ENCODE measurements around the gene ZFYVE27.
A peak's percentile ranks its signal among the peaks of the same experiment; 100 is the strongest.

Gene ZFYVE27

DNA sequence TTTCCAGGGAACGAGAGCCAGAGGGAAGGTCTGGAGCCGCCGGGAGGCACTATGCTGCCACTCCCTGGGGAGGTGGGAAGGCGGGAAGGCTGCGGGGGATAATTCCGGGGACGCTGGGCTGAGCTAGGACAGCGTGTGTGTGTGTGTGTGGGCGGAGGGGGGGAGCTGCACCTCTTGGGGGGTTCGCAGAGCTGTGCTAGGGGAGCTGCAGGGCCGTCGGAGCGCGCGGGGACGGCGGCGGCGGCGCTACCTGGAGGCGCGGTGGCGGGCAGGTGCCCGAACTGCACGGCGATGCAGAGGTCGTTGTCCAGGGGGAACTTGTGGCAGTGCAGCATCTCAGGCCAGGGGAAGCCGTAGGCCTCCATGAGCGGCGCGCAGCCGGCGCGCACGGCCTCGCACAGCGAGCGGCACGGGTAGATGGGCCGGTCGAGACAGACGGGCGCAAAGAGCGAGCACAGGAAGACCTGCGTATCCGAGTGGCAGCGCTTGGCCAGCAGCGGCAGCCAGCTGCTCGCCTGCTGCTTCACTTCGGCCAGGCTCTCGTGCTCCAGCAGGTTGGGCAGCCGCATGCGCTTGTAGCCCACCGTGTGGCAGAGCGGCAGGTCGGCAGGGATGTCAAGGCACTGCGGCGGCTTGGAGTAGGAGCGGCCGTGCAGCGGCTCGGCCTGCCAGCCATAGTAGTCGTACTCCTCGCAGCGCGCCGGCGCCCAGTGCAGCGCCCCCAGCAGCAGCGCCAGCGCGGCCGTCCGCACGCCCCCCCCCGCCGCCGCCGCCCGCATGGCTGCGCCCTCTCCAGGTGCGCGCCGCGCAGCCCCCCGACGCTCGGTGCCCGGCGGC is 34.3 kb downstream of the ZFYVE27 start:
- DNase-seq (ENCODE audit: low spot score), result peak; percentile 74

DNA sequence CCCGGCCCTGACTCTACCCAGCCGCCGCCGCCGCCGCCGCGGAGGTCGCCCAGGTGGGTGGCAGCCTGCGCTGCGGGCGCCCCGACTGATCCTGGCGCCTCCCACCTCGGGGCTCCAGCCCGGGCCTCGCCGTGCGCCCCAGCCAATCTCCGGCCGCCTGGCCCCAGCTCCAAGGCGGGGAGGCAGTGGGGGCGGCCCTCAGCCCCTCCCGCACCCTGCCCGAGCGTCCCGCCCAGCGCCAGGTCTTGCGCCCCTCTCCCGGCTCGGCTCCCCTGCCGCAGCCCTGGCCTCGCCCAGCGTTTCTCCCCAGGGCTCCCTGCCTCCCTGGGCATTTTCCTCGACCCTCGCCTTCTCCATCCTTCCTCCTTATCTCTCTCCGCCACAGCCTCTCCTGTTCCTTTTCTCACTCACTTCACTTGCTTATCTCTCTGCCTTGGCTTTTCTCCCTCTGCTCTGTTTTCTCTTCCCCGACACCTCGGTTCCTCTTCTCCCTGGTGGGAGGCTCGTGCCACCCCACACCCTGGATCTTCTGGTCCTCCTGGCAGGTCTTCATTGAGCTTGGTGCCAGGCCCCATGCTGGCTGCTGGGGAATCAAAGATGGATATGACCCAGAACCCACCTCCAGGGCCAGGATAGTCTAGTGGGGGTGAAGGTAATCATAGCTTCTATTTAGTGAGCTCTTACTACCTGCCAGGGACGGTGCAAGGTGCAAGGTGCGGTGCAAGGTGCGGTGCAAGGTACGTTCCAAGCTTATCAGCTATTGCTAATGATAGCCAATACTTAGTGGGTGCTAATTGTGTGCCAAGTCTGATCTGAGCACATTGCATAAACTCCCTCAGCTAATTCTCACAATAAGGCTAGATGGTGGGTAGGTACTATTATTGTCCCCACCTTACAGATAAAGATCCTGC is 35.2 kb downstream of the ZFYVE27 start, which contains the start of gene SFRP5:
SFRP5 (minus strand) TSS at position 87 of the 911 bp plus-strand sequence. CDS start 166 bp downstream, outside the sequence.
- peak; percentile 53 for DNase-seq (ENCODE audit: low spot score)

DNA sequence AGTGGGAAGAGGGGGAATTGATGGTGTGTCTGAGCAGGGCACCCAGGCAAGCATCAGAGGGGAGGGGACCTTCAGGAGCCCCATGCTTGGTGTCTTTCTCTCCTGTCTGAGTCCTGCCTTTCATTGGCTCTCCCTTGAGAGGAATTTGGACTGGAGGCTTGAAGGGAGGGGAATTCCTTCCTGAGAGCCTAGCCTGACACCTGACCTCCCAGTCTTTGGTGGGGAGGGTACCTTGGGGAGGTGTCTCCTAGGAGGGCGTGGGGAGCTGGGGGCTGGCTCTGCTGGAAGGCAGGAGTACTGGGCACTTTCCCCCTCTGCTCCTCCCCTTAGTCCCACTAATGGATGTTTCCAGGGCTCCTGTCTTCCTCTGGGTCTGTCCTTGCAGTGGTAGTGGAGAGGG is 36.2 kb downstream of the ZFYVE27 start:
- DNase-seq (ENCODE audit: low spot score), result no peak

GRCh38 chr10:97774811-97775294 is 37.9 kb downstream of the ZFYVE27 start:
- no peak for DNase-seq (ENCODE audit: low spot score)

DNA sequence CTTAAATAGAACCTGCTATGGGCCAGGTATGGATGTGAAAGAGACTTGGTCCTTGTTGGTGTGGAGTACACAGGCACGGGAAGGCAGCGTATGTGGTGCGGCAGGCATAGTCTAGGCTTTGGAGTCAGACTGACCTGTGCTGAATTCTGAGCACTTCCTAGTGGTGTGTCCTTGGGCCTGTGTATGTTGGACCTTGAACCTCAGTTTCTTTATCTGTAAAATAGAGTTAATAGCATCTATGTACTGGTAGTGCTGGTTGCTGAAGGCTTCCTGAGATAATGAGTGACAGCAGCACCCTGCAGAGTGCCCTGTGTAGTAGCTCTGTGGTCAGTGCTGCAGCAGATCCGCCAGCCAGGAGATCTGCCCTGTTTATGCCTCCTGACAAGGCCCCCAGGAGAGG is 40.2 kb downstream of the ZFYVE27 start:
- DNase-seq (ENCODE audit: low spot score), result no peak

DNA sequence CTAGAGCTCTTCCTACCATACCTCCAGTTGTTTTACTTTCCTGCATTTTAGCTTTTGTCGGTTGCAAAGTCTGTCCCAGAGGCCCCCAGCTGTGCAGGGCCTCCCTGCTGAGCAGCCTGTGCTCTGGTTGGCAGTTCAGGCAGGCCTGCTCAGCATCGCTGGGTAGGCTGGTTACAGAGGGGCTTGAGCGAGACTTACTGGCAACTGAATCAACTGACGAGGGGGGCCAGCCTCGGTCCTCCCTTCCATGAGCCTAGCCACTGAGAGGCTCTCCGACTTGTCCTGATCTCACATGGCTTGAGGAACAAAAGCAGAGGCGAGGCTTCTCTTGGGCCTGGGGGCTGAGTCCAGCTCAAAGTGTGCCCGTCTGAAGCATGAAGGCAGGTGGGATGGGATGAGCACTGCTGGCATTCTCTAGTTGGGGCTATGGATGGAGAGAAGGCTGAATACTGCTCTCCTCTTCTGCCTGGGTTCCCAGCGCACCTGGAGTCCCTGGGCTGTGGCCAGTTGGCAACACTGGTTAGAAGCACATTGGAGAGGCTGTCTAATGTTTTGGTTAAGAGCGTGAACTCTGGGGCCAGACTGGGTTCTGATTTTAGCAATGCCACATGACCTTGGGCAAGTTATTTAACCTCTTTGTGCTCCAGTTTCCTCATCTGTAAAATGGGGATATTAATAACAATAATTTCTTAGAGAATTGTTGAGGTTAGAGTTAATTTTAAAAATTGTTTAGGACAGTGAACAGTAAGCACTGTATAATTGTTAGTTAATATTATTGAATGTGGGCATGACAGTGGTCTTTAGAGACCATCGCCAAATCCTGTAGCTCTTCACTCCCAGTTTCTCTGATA is 41.7 kb downstream of the ZFYVE27 start:
- no peak for DNase-seq (ENCODE audit: low spot score)

- no peak for DNase-seq (ENCODE audit: low spot score)
Observed at GRCh38 chr10:97779492-97779891, 42.6 kb downstream of the ZFYVE27 start.

DNA sequence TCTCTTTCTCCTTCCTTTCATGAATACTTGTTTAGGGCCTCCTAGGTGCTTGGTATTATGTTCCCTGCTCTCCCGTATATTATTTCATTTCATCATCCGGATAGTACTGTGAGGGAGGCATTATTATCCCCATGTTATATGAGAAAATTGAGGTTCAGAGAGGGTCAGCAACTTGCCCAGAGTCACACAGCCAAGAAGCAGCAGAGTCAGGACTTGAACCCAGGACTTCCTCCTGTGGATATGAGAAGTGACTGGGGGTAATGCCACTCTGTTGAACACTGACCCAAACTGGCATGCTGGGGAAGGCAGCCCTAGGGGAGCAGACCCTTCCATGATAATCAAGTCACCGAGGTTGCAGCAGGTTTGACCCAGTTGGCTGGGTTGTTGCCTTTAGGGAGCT is 43.0 kb downstream of the ZFYVE27 start:
- no peak for DNase-seq (ENCODE audit: low spot score)

DNA sequence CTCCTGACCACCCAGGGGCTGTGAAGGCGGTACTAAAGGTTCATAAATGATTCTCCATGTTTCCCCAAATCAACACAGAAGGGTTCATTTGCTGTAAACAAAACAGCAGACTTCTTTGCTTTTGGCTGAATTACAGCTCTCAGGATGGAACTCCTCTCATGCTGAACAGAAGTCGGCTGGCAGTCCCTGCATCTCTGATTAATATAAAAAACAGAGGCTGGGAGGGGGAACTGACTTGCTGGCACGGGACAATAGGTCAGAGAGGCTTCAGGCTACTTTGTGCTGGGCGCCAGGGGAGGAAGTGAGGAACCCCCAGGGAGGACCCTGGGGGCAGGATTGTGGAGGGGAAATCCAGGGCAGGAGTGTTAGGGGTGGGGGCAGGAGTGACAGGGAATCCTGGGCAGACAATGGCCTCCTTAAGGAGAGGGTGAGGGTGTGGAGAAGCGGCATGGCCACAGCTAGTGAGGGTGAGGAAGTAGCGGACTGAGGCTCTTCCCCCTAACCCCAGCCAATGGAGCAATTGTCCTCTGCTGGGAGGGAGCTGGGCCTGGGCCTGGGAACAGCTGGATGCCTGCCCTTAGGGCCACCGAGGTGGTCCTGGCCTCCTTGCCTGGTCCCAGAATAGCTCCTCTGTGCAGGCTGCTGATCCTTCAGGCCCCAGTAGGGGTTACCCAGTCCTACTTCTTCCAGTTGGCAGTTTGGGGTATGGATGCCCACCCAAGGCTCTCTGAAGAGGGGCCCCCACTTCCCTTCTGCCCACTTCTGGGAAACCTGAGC is 44.1 kb downstream of the ZFYVE27 start:
- no peak for DNase-seq (ENCODE audit: low spot score)

GRCh38 chr10:97781618-97782331 is 44.8 kb downstream of the ZFYVE27 start:
- DNase-seq (ENCODE audit: low spot score), result no peak

DNA sequence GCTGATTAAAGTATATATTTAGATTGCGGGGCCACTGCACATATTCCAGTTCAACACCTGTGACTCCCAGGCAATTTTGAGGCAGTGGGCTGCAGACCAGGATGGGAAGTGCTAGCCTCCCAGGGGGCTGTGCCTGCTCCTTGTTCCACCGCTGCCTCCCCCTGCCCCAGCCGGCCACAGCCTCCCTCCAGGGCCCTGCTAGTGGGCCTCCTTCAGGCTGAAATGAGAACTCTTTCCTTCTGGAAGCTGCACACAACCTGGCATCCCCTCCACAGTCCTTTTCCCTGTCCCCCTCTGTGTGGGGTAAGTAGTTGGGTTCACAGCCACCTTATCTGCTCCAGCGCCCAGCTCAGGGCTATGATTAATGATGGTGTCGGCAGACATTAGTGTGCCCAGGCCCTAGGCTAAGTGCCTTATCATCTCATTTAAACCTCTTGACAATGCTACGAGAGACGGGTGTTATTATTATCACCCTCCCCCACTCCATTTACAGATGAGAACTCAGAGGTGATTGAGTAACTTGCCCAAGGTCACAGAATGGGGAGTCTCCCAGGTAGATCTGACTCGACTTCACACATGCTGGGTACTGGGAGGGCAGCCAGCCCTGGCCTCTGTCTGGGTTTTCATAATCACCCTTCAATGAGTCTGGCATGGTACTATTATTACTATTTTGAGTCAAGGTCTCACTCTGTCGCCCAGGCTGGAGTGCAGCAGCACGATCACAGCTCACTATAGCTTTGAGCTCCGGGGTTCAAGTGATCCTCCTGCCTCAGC is 45.7 kb downstream of the ZFYVE27 start:
- no peak for DNase-seq (ENCODE audit: low spot score)

- DNase-seq (ENCODE audit: low spot score), result no peak
Observed at GRCh38 chr10:97784200-97784810, 47.4 kb downstream of the ZFYVE27 start.

DNA sequence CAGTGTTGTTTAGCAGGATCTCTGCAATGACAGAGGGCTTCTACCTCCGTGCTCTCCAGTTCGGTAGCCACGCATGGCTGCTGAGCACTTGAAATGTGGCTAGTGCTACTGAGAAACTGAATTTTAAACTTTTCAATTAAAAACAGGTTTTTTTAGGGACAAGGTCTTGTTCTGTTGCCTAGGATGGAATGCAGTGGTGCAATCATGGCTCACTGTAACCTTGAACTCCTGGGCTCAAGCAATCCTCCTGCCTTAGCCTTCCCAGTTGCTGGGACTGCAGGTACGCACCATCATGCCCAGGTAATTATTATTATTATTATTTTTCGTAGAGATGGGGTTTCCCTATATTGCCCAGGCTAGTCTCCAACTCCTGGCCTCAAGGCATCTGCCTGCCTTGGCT is 48.3 kb downstream of the ZFYVE27 start:
- no peak for DNase-seq (ENCODE audit: low spot score)

DNA sequence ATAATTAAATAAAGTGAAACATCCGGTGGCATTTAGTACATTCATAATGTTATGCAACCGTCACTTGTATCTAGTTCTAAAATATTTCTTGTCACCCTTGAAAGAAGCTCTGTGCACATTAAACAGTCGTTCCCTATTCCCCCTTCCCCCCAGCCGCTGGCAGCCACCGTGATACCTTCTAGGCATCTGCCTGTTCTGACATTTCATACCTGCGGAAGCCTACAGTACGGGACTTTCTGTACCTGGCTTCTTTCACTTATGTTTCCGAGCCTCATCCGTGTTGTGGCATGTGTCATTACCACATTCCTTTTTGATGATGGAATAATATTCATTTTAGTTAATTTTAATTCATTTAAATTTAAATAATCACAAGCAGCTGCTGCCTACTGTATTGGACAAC is 48.8 kb downstream of the ZFYVE27 start:
- no peak for DNase-seq (ENCODE audit: low spot score)

DNA sequence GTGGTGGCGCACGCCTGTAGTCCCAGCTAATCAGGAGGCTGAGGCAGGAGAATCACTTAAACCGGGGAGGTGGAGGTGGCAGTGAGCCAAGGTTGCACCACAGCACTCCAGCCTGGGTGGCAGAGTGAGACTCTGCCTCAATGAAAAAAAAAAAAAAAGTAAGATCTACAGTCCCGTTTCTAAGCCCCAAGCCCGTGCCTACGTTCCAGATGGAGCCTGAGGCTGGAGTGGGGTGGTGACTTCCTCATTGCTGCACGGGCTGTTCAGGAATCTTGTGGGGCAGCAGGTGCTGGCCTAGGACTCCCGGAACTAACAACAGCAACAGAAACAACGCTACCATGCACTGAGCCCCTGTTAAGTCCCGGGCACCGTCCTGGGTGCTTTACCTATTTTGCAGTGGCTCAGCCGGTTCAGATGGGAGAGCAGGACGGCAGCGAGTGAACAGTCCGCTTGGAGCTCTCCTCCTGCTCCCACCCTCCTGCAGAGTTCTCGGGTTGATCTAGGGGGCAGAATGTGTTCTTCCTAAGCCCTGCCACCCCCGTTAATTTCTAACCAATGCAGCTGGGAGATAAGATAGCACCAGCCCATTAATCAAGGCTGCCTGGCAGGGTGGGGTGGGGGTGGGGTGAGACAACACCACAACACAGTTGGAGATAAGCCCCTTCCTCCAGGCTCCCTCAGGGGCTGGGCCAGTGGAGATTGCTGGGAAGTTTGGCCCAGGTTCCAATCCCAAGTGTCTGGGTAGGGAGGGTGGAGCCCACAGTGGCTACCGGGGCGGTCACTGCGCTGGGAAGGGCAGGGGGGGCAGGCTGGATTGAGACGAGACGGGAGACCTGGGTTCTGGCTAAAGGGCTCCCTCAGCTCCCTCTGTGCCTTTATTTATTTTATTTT is 51.9 kb downstream of the ZFYVE27 start:
- DNase-seq (ENCODE audit: low spot score), result no peak

DNA sequence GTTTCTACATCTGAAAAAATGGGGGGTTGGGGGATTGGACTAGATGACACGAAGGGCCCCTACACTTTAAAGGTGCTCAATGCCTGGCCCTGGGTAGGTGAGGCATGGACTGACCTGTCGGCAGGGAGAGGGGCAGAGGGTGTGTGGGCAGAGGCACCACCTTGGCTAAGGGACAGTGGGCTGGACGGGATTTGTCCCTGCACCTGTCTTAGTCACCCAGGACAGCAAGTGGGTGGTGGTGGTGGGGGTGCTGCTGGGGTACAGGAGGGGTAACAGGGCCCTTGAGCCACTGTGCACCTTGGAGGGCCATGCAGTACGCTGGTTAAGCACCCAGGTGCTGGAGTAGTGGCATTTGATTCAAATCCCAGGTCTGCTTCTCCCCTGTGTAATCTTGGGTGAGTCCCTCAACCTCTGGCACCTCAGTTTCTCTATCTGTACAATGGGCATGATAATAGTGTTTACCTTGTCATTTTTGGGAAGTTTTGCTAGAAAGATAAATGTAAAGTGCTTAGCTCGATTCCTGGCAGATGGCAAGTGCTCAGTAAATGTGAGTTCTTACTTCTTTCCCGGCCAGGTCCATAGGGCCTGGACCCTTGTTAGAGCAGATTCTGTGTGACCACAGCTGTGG is 53.0 kb downstream of the ZFYVE27 start:
- DNase-seq (ENCODE audit: low spot score), result no peak

Measured in D341Med (cell line).